GM12878 (cell line): ENCODE measurements around the gene SLC1A2. TPM values are rescaled to one million over a fixed set of nuclear protein-coding genes. Genes with fewer than 3 reads are reported as not detected.

Experiments used
- ATAC-seq: fragments of 200-7000 bp; cut with Tn5 transposase; 3 replicates; pipeline ENCODE4 v1.9.1; 2020; ENCODE audit warnings: mild to moderate bottlenecking, moderate library complexity
- BruUV-seq: library from RNA; stranded (reverse); fragments of 400-500 nt; replicated peaks from 2 replicates; lab custom pipeline; 2021; lab: Mats Ljungman, UMichigan
- CTCF ChIA-PET: fragments of 300-600 bp; sonication (Branson Sonifier 250); formaldehyde crosslinking; extraction: SDS; loops from one replicate; lab custom pipeline; 2021; ENCODE audit warnings: inconsistent platforms; lab: Yijun Ruan, JAX
- POLR2A ChIA-PET: fragments of 350-600 bp; formaldehyde crosslinking; extraction: SDS; loops from one replicate; lab custom pipeline; 2021; ENCODE audit warnings: inconsistent platforms; lab: Charles Lee
- RAD21 ChIA-PET: fragments of 300-600 bp; sonication (Branson Sonifier 250); formaldehyde crosslinking; loops from one replicate; lab custom pipeline; 2023; ENCODE audit warnings: antibody characterized with exemption; ENCODE audit not compliant: unreplicated experiment; lab: Charles Lee
- SMC1A ChIA-PET: fragments of 300-600 bp; sonication (Branson Sonifier 250); formaldehyde crosslinking; loops from one replicate; lab custom pipeline; 2023; ENCODE audit not compliant: unreplicated experiment, uncharacterized antibody; lab: Charles Lee
- DNase-seq: peaks from one replicate; pipeline ENCODE4 v3.0.0-alpha.2; 2011; ENCODE audit warnings: low read depth, low spot score
- FAIRE-seq: peaks from 3 replicates; lab custom pipeline; 2011; peaks lifted over from hg19 to GRCh38; lab: Jason Lieb, UNC
- H2AFZ ChIP-seq: 2 replicates; pipeline ENCODE4 v1.6.0; 2011; ENCODE audit warnings: low read depth, low read length, control low read depth; ENCODE audit not compliant: control insufficient read depth
- H3K27ac ChIP-seq: 2 replicates; pipeline ENCODE4 v1.5.1; 2011; ENCODE audit warnings: control low read depth; ENCODE audit not compliant: control insufficient read depth, insufficient read depth
- H3K27me3 ChIP-seq, 2 experiments: replicated peaks in 1 of 2; 2 replicates each; pipeline versions ENCODE4 v1.6.0 to v1.6.1; 2011; ENCODE audit warnings: low read length in 1 of 2; ENCODE audit not compliant: control insufficient read depth in 2 of 2, insufficient read depth in 2 of 2
- H3K36me3 ChIP-seq, 2 experiments: 2 replicates each; pipeline ENCODE4 v1.5.1; 2011; ENCODE audit warnings: low read length in 1 of 2; ENCODE audit not compliant: control insufficient read depth in 2 of 2, insufficient read depth in 2 of 2
- H3K4me1 ChIP-seq: 2 replicates; pipeline ENCODE4 v1.6.1; 2011; ENCODE audit warnings: mild to moderate bottlenecking, low read length, moderate library complexity, mixed read lengths; ENCODE audit not compliant: control insufficient read depth, insufficient read depth
- H3K4me2 ChIP-seq: 2 replicates; pipeline ENCODE4 v1.6.0; 2011; ENCODE audit warnings: control low read depth; ENCODE audit not compliant: control insufficient read depth, insufficient read depth
- H3K4me3 ChIP-seq: fragments of 200-600 bp; sonication (generic); 2 replicates; pipeline ENCODE4 v1.5.1; 2016
- H3K79me2 ChIP-seq: 2 replicates; pipeline ENCODE4 v1.6.0; 2011; ENCODE audit warnings: low read length; ENCODE audit not compliant: control insufficient read depth, insufficient read depth
- H3K9ac ChIP-seq: 2 replicates; pipeline ENCODE4 v1.8.0; 2011; ENCODE audit warnings: low read length, control low read depth, mixed read lengths; ENCODE audit not compliant: control insufficient read depth, insufficient read depth
- H3K9me3 ChIP-seq: replicated peaks from 3 replicates; pipeline ENCODE4 v1.5.1; 2011; ENCODE audit warnings: mild to moderate bottlenecking, low read length; ENCODE audit not compliant: control insufficient read depth, insufficient read depth
- H4K20me1 ChIP-seq: 2 replicates; pipeline ENCODE4 v1.6.0; 2011; ENCODE audit not compliant: control insufficient read depth, insufficient read depth
- CBFB ChIP-seq: IDR thresholded peaks from 2 replicates; pipeline ENCODE4 v1.6.1; 2016; ENCODE audit warnings: antibody characterized with exemption, low read depth
- DPF2 ChIP-seq: fragments of 450-650 bp; IDR thresholded peaks from 2 replicates; pipeline ENCODE4 v1.6.1; 2017; ENCODE audit warnings: mild to moderate bottlenecking
- IRF3 ChIP-seq: fragments of 450-650 bp; IDR thresholded peaks from 2 replicates; pipeline ENCODE4 v1.6.1; 2014; ENCODE audit warnings: mild to moderate bottlenecking
- KAT2A ChIP-seq: conservative IDR thresholded peaks from 2 replicates; pipeline ENCODE4 v1.6.1; 2011; ENCODE audit warnings: low read depth, low read length; ENCODE audit not compliant: control insufficient read depth
- MXI1 ChIP-seq: fragments of 150-350 bp; IDR thresholded peaks from 2 replicates; pipeline ENCODE4 v1.6.1; 2011; ENCODE audit warnings: low read depth, mild to moderate bottlenecking, inconsistent platforms, low read length, improper control_type of control experiment
- PAX8 ChIP-seq: fragments of 450-650 bp; IDR thresholded peaks from 2 replicates; pipeline ENCODE4 v1.6.1; 2017; ENCODE audit warnings: mild to moderate bottlenecking, moderate library complexity
- PKNOX1 ChIP-seq: fragments of 450-650 bp; IDR thresholded peaks from 2 replicates; pipeline ENCODE4 v1.6.1; 2016; ENCODE audit warnings: mild to moderate bottlenecking
- POLR2AphosphoS2 ChIP-seq: IDR thresholded peaks from 2 replicates; pipeline ENCODE4 v1.6.1; 2011; ENCODE audit warnings: low read depth, mild to moderate bottlenecking, low read length, improper control_type of control experiment, moderate library complexity
- SMAD1 ChIP-seq: fragments of 450-650 bp; IDR thresholded peaks from 2 replicates; pipeline ENCODE4 v1.6.1; 2018; ENCODE audit warnings: mild to moderate bottlenecking, low read depth; ENCODE audit not compliant: partially characterized antibody
- TCF3 ChIP-seq: IDR thresholded peaks from 2 replicates; pipeline ENCODE4 v1.6.1; 2012; ENCODE audit warnings: low read depth, mild to moderate bottlenecking, low read length, borderline replicate concordance; ENCODE audit not compliant: insufficient read depth
- TCF7 ChIP-seq: IDR thresholded peaks from 2 replicates; pipeline ENCODE4 v1.6.1; 2014; ENCODE audit warnings: antibody characterized with exemption, borderline replicate concordance
- ZBED1 ChIP-seq: IDR thresholded peaks from 2 replicates; pipeline ENCODE4 v1.6.1; 2016; ENCODE audit warnings: borderline replicate concordance
- ZNF217 ChIP-seq: fragments of 450-650 bp; IDR thresholded peaks from 2 replicates; pipeline ENCODE4 v1.6.1; 2017; ENCODE audit warnings: antibody characterized with exemption, mild to moderate bottlenecking
- ZNF592 ChIP-seq: fragments of 450-650 bp; IDR thresholded peaks from 2 replicates; pipeline ENCODE4 v1.6.1; 2017; ENCODE audit warnings: mild to moderate bottlenecking, moderate library complexity
- ZSCAN29 ChIP-seq: fragments of 450-650 bp; IDR thresholded peaks from 2 replicates; pipeline ENCODE4 v1.6.1; 2017; ENCODE audit warnings: mild to moderate bottlenecking, moderate library complexity
- WGBS: methylation state at CpG from one replicate; pipeline ENCODE4 v1.1.6; 2016; ENCODE audit warnings: low lambda C conversion rate; ENCODE audit not compliant: insufficient replicate concordance, insufficient coverage; ENCODE audit errors: missing lambda C conversion rate; 5-methylcytosine and 5-hydroxymethylcytosine counted together
- in situ Hi-C: fragments of 300-500 bp; cut with MboI; formaldehyde crosslinking; loops from 9 replicates; pipeline ENCODE4 v1.14.3; 2018; ENCODE audit warnings: mixed read lengths
- intact Hi-C: fragments of 100-400 bp; cut with micrococcal nuclease; formaldehyde crosslinking; loops from one replicate; pipeline ENCODE4 v1.14.2; 2022; ENCODE audit not compliant: unreplicated experiment
- polyA plus RNA-seq, 11 experiments: library from polyadenylated mRNA; depleted of rRNA in 4 of 11; unstranded in 6 of 11; stranded (reverse) in 5 of 11; fragments of >200 nt; fragmentation: Nextera tagmentation in 4 of 11; fragmentation: Illumina TruSeq in 1 of 11; extraction: Ambion mirVana in 4 of 11; extraction: Trizol in 1 of 11; gene quantifications; 1 replicate in 1 of 11; 2 replicates in 10 of 11; pipeline versions ENCODE4 v1.2.1 to v1.2.3, GENCODE V29; 2011 to 2016; ENCODE audit warnings: inconsistent platforms in 2 of 11, missing spikeins in 2 of 11, low read depth in 1 of 11
- total RNA-seq, 4 experiments: library from RNA; depleted of rRNA in 3 of 4; stranded (reverse); fragments of >200 nt in 3 of 4; fragmentation: Illumina TruSeq in 1 of 4; extraction: Trizol in 1 of 4; gene quantifications; 2 replicates each; pipeline versions ENCODE4 v1.2.1 to v1.2.3, GENCODE V29; 2013 to 2021

SLC1A2 gene
- total and polyA plus RNA-seq, 10 of the 15 experiments (the other 5 are each of a cell fraction or from before 2014, with no cell fraction given) = 0.01 to 0.84 (median 0.22) TPM; not detected in 1

- H3K27ac ChIP-seq = no peak overlapping the region
These were observed 182.7 kb downstream of the SLC1A2 start for GRCh38 chr11:35236667-35237003.

More at GRCh38 chr11:35236667-35237003, 182.7 kb downstream of the SLC1A2 start:
- in situ Hi-C loops = loop anchor here (5.0 kb wide), 2 partner anchors 239 to 314 kb away; no protein-coding TSS in a partner anchor
- Histone ChIP-seq H3K36me3 (no peaks in the 10 kb centered on the region), H3K27me3 (no peaks in the 10 kb centered on the region), H3K79me2 (no peaks in the 10 kb centered on the region), H3K9ac (no peak overlapping the region), H3K4me3 (no peak overlapping the region), H4K20me1 (no peaks in the 10 kb centered on the region), H3K9me3 (no peaks in the 10 kb centered on the region; the same call in 2 of the 3 replicates), H2AFZ (no peak overlapping the region), H3K4me1 (peaks cover 19% of the 10 kb centered on the region), H3K4me2 (no peak overlapping the region)
- RAD21 ChIA-PET = interaction anchor here (1.0 to 7.4 kb wide), 7 partner anchors 36 to 312 kb away, joined by 4 to 79 read pairs (median 5); no protein-coding TSS in a partner anchor
- DNase-seq = no peak
- POLR2A ChIA-PET = no interaction called here
- no peak for TF ChIP-seq ZNF592
- TF ChIP-seq IRF3 = no peak
- TF ChIP-seq KAT2A = no peak
- no peak for TF ChIP-seq MXI1
- TF ChIP-seq ZBED1 = no peak
- no peak for TF ChIP-seq ZSCAN29
- TF ChIP-seq TCF7 = no peak
- no peak for TF ChIP-seq PAX8
- TF ChIP-seq DPF2 = no peak
- no peak for TF ChIP-seq ZNF217
- no peak for TF ChIP-seq SMAD1
- no peak for TF ChIP-seq CBFB
- no peak for TF ChIP-seq POLR2AphosphoS2
- no peak for TF ChIP-seq PKNOX1
- TF ChIP-seq TCF3 = no peak
- FAIRE-seq = no peak
- WGBS = 69% methylated on average over 5 of the region's 5 CpGs
- SMC1A ChIA-PET = interaction anchor here (1.0 to 6.5 kb wide), 15 partner anchors 9 to 311 kb away, joined by 3 to 64 read pairs (median 5); no protein-coding TSS in a partner anchor
- no peak for ATAC-seq
- intact Hi-C loops = loop anchor here (5.0 kb wide), 1 partner anchor 89 kb away; no protein-coding TSS in a partner anchor
- CTCF ChIA-PET = interaction anchor here (1.0 to 11.7 kb wide), 13 partner anchors 54 to 310 kb away, joined by 3 to 98 read pairs (median 4); no protein-coding TSS in a partner anchor
- BruUV-seq = no TSS peak
